COR-L47 (cell line): ENCODE data around the gene ANKUB1.
A peak's percentile ranks its signal among the peaks of the same experiment; 100 is the strongest.

Experiments
- DNase-seq: peaks from one replicate; lab custom pipeline; 2025; lab: John Stamatoyannopoulos, UW

ANKUB1 gene

GRCh38 chr3:149808209-149808829, 16.0 kb upstream of the ANKUB1 start:
- peak; percentile 64 for DNase-seq

- no peak for DNase-seq
Observed at GRCh38 chr3:149806171-149806778, 13.9 kb upstream of the ANKUB1 start.

GRCh38 chr3:149801639-149802038, 9.3 kb upstream of the ANKUB1 start:
- DNase-seq = no peak

GRCh38 chr3:149801195-149801594, 8.8 kb upstream of the ANKUB1 start:
- DNase-seq = no peak

- no peak for DNase-seq
Observed at GRCh38 chr3:149800693-149801092, 8.3 kb upstream of the ANKUB1 start.

- no peak for DNase-seq
Observed at GRCh38 chr3:149796026-149796425, 3.7 kb upstream of the ANKUB1 start.

GRCh38 chr3:149790698-149791097, 1.7 kb downstream of the ANKUB1 start:
- no peak for DNase-seq

- no peak for DNase-seq
Observed at GRCh38 chr3:149790268-149790667, 2.1 kb downstream of the ANKUB1 start.

- no peak for DNase-seq
Observed at GRCh38 chr3:149784064-149784704, 8.2 kb downstream of the ANKUB1 start.

GRCh38 chr3:149783576-149783975, 8.8 kb downstream of the ANKUB1 start:
- DNase-seq = no peak

GRCh38 chr3:149781741-149782140, 10.6 kb downstream of the ANKUB1 start:
- DNase-seq = no peak

GRCh38 chr3:149781211-149781610, 11.1 kb downstream of the ANKUB1 start:
- no peak for DNase-seq

GRCh38 chr3:149777414-149778214, 14.7 kb downstream of the ANKUB1 start:
- no peak for DNase-seq

- no peak for DNase-seq
Observed at GRCh38 chr3:149776170-149776569, 16.2 kb downstream of the ANKUB1 start.

GRCh38 chr3:149772861-149773260, 19.5 kb downstream of the ANKUB1 start:
- DNase-seq = no peak

- DNase-seq = peak; percentile 57
Observed at GRCh38 chr3:149771652-149772271, 20.6 kb downstream of the ANKUB1 start.

GRCh38 chr3:149770246-149770645, 22.1 kb downstream of the ANKUB1 start:
- no peak for DNase-seq

- no peak for DNase-seq
Observed at GRCh38 chr3:149768704-149769103, 23.6 kb downstream of the ANKUB1 start.

- DNase-seq = no peak
Observed at GRCh38 chr3:149767720-149768119, 24.6 kb downstream of the ANKUB1 start.

- peak; percentile 17 for DNase-seq
Observed at GRCh38 chr3:149765762-149766334, 26.5 kb downstream of the ANKUB1 start.

- no peak for DNase-seq
Observed at GRCh38 chr3:149764302-149764701, 28.1 kb downstream of the ANKUB1 start.
